Breast epithelium (tissue), 3 donors: ENCODE data around the gene PHF21A.

Experiments used
- POLR2A ChIP-seq: fragments of 450-650 bp; IDR thresholded peaks from one replicate; pipeline ENCODE4 v1.6.1; 2016; ENCODE audit warnings: antibody characterized with exemption, mild to moderate bottlenecking, moderate library complexity
- TF ChIP-seq, protein P1 (sequence below), 3 donors: fragments of 450-650 bp; IDR thresholded peaks; one replicate each; pipeline ENCODE4 v1.5.1; 2016 to 2017; ENCODE audit warnings: antibody characterized with exemption in 3 of 3, mild to moderate bottlenecking in 3 of 3, moderate library complexity in 3 of 3

DNA sequence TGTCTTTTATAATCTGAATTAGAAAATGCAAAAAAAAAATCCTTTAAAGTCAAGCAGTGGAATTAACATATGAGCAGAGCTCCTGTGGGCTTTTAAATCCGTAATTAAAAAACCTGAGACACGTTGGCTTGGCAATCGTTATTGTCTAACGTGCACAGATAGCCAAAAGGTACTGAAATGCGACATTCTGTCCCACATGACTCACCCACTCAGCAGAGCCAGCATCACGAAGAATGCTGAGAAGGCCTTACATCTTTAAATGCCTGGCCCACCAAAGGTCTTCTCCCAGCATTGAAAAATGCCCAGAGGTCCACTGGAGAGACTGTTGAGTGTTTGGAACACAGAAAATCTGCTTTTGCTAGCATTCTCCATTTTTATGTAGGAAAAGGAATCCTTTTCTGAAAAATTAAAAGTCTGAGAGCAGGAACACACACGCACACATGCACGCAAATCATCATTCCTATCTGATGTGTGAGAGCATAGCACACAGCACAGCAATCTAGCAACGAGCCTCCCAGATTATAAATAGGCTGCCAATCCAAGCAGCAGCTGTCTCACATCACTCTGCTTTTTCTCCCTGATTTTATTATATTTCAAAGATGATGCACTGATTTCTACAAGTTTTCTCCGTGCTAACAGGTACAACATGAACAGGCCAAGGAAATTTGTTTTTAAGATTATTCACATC lies 94.5 kb downstream of the PHF21A start:
- TF ChIP-seq, protein P1, sequence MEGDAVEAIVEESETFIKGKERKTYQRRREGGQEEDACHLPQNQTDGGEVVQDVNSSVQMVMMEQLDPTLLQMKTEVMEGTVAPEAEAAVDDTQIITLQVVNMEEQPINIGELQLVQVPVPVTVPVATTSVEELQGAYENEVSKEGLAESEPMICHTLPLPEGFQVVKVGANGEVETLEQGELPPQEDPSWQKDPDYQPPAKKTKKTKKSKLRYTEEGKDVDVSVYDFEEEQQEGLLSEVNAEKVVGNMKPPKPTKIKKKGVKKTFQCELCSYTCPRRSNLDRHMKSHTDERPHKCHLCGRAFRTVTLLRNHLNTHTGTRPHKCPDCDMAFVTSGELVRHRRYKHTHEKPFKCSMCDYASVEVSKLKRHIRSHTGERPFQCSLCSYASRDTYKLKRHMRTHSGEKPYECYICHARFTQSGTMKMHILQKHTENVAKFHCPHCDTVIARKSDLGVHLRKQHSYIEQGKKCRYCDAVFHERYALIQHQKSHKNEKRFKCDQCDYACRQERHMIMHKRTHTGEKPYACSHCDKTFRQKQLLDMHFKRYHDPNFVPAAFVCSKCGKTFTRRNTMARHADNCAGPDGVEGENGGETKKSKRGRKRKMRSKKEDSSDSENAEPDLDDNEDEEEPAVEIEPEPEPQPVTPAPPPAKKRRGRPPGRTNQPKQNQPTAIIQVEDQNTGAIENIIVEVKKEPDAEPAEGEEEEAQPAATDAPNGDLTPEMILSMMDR (IDR thresholded peaks at IDR 0.05), result no peak
- no peak for TF ChIP-seq POLR2A
